WTC11 (cell line): Measurements from ENCODE around the gene TWIST1. TPM values are rescaled to one million over a fixed set of nuclear protein-coding genes. Genes with fewer than 3 reads are reported as not detected.

Experiments used
- ATAC-seq: fragments of 200-7000 bp; cut with Tn5 transposase; 2 replicates; pipeline ENCODE4 v1.10.0; 2021; ENCODE audit warnings: mild to moderate bottlenecking, moderate library complexity
- CTCF ChIA-PET: fragments of 300-600 bp; sonication (Branson Sonifier 250); formaldehyde crosslinking; loops from one replicate; lab custom pipeline; 2021; ENCODE audit warnings: antibody characterized with exemption; lab: Charles Lee
- POLR2A ChIA-PET: fragments of 350-600 bp; sonication (Branson Sonifier 250); formaldehyde crosslinking; loops from one replicate; lab custom pipeline; 2021; ENCODE audit warnings: antibody characterized with exemption; lab: Charles Lee
- DNase-seq: peaks from one replicate; pipeline ENCODE4 v3.0.0; 2021; ENCODE audit warnings: low spot score
- H3K27ac Mint-ChIP-seq: 2 replicates; pipeline ENCODE4 v1.8.0; 2021; ENCODE audit warnings: mixed read lengths
- H3K27me3 Mint-ChIP-seq: 2 replicates; pipeline ENCODE4 v1.8.0; 2021; ENCODE audit warnings: low read depth, mild to moderate bottlenecking, moderate library complexity, mixed read lengths
- H3K36me3 Mint-ChIP-seq: 2 replicates; pipeline ENCODE4 v1.8.0; 2021; ENCODE audit warnings: mixed read lengths
- H3K4me1 Mint-ChIP-seq: 2 replicates; pipeline ENCODE4 v1.8.0; 2022; ENCODE audit warnings: mixed read lengths
- H3K4me3 Mint-ChIP-seq: 2 replicates; pipeline ENCODE4 v1.8.0; 2021; ENCODE audit warnings: mild to moderate bottlenecking, moderate library complexity, mixed read lengths
- H3K9me3 Mint-ChIP-seq: 2 replicates; pipeline ENCODE4 v1.8.0; 2021; ENCODE audit warnings: mixed read lengths
- AFF4 ChIP-seq: sonication (generic); formaldehyde crosslinking; IDR thresholded peaks from 2 replicates; pipeline ENCODE4 v1.8.1; 2023; ENCODE audit warnings: mild to moderate bottlenecking, missing genetic modification reagents, borderline replicate concordance
- AR ChIP-seq: fragments of 250-450 bp; sonication (Bioruptor Pico); IDR thresholded peaks from 2 replicates; pipeline ENCODE4 v1.9.0; 2021; ENCODE audit warnings: mild to moderate bottlenecking
- EMX1 ChIP-seq: fragments of 250-450 bp; sonication (Bioruptor Pico); IDR thresholded peaks from 2 replicates; pipeline ENCODE4 v1.8.0; 2021; ENCODE audit warnings: mild to moderate bottlenecking
- GABPB1 ChIP-seq: sonication (generic); formaldehyde crosslinking; IDR thresholded peaks from 2 replicates; pipeline ENCODE4 v1.8.1; 2023; ENCODE audit warnings: mild to moderate bottlenecking, missing genetic modification reagents
- HMGXB4 ChIP-seq: sonication (generic); formaldehyde crosslinking; IDR thresholded peaks from 2 replicates; pipeline ENCODE4 v1.8.1; 2023; ENCODE audit warnings: mild to moderate bottlenecking, moderate library complexity, missing genetic modification reagents
- JAZF1 ChIP-seq: fragments of 250-450 bp; sonication (Bioruptor Pico); IDR thresholded peaks from 2 replicates; pipeline ENCODE4 v1.9.0; 2021; ENCODE audit warnings: moderate library complexity, mild to moderate bottlenecking, inconsistent platforms
- MXD4 ChIP-seq: fragments of 250-450 bp; sonication (Bioruptor Pico); IDR thresholded peaks from 2 replicates; pipeline ENCODE4 v1.8.0; 2021; ENCODE audit warnings: mild to moderate bottlenecking, moderate library complexity, borderline replicate concordance
- MYBL2 ChIP-seq: sonication (generic); formaldehyde crosslinking; IDR thresholded peaks from 2 replicates; pipeline ENCODE4 v1.8.1; 2023; ENCODE audit warnings: mild to moderate bottlenecking, moderate library complexity, missing genetic modification reagents
- NFATC4 ChIP-seq: fragments of 250-450 bp; sonication (Bioruptor Pico); IDR thresholded peaks from 2 replicates; pipeline ENCODE4 v1.9.0; 2021; ENCODE audit warnings: mild to moderate bottlenecking
- NFYB ChIP-seq: sonication (generic); formaldehyde crosslinking; conservative IDR thresholded peaks from 2 replicates; pipeline ENCODE4 v1.8.0; 2022; ENCODE audit warnings: low read depth, missing genetic modification reagents
- RORB ChIP-seq: fragments of 250-450 bp; sonication (Bioruptor Pico); IDR thresholded peaks from 2 replicates; pipeline ENCODE4 v1.9.0; 2021; ENCODE audit warnings: mild to moderate bottlenecking
- TEAD1 ChIP-seq: sonication (generic); formaldehyde crosslinking; IDR thresholded peaks from 2 replicates; pipeline ENCODE4 v1.8.0; 2022; ENCODE audit warnings: mild to moderate bottlenecking, missing genetic modification reagents
- ZBTB43 ChIP-seq: sonication (generic); formaldehyde crosslinking; IDR thresholded peaks from 2 replicates; pipeline ENCODE4 v1.8.1; 2023; ENCODE audit warnings: mild to moderate bottlenecking, missing genetic modification reagents
- ZNF423 ChIP-seq: fragments of 250-450 bp; sonication (Bioruptor Pico); IDR thresholded peaks from 2 replicates; pipeline ENCODE4 v2.1.2; 2022; ENCODE audit warnings: mild to moderate bottlenecking, moderate library complexity
- ZNF425 ChIP-seq: fragments of 250-450 bp; sonication (Bioruptor Pico); conservative IDR thresholded peaks from 2 replicates; pipeline ENCODE4 v1.9.0; 2021; ENCODE audit warnings: mild to moderate bottlenecking
- ZNF671 ChIP-seq: fragments of 250-450 bp; sonication (Bioruptor Pico); IDR thresholded peaks from 2 replicates; pipeline ENCODE4 v1.8.0; 2021; ENCODE audit warnings: mild to moderate bottlenecking
- total RNA-seq: library from RNA; stranded (reverse); gene quantifications from 3 replicates; pipeline ENCODE4 v1.2.3, GENCODE V29; 2021

The TWIST1 gene
- total RNA-seq, 1 experiment from 2014 or later = not detected

GRCh38 chr7:19099924-19100323 lies 17.5 kb downstream of the TWIST1 start:
- Mint-ChIP-seq H3K36me3 (no peaks in the 10 kb centered on the region), H3K27ac (no peak overlapping the region), H3K9me3 (no peaks in the 10 kb centered on the region), H3K27me3 (peaks cover 44% of the 10 kb centered on the region), H3K4me1 (peaks cover 29% of the 10 kb centered on the region), H3K4me3 (no peak overlapping the region)
- DNase-seq (no peak), ATAC-seq (no peak)
- ChIA-PET POLR2A (no interaction called here), CTCF (interaction anchor here (0.7 to 0.8 kb wide), 2 partner anchors 22 to 230 kb away, joined by 4 to 5 read pairs; no protein-coding TSS in a partner anchor)
- TF ChIP-seq MYBL2 (CRISPR knock-in tag) (no peak), JAZF1 (no peak), AR (CRISPR knock-in tag) (no peak), GABPB1 (CRISPR knock-in tag) (no peak), EMX1 (CRISPR knock-in tag) (no peak), ZNF425 (no peak), NFYB (CRISPR knock-in tag) (no peak), AFF4 (CRISPR knock-in tag) (no peak), HMGXB4 (CRISPR knock-in tag) (no peak), NFATC4 (CRISPR knock-in tag) (no peak), TEAD1 (no peak), RORB (no peak), MXD4 (CRISPR knock-in tag) (no peak)

- Mint-ChIP-seq H3K27me3 (peaks cover 37% of the 10 kb centered on the region), H3K36me3 (no peaks in the 10 kb centered on the region), H3K4me1 (peaks cover 34% of the 10 kb centered on the region), H3K27ac (no peak overlapping the region), H3K4me3 (no peak overlapping the region), H3K9me3 (no peaks in the 10 kb centered on the region)
- DNase-seq (no peak), ATAC-seq (no peak)
- CTCF ChIA-PET = interaction anchor here (0.7 to 0.8 kb wide), 2 partner anchors 23 to 230 kb away, joined by 4 to 5 read pairs; no protein-coding TSS in a partner anchor
- POLR2A ChIA-PET = no interaction called here
- TF ChIP-seq ZNF671 (CRISPR knock-in tag) (no peak), ZBTB43 (CRISPR knock-in tag) (no peak), ZNF423 (no peak)
Measured at GRCh38 chr7:19099194-19099593, 18.2 kb downstream of the TWIST1 start.
